GM12872 (cell line): Measurements from ENCODE around the gene MYCBP2.

Source experiments
- TF ChIP-seq, protein P1 (sequence below): IDR thresholded peaks from 3 replicates; pipeline ENCODE4 v1.5.1; 2011; ENCODE audit warnings: low read depth, mild to moderate bottlenecking, low read length, moderate library complexity; ENCODE audit not compliant: insufficient read depth

MYCBP2 gene

DNA sequence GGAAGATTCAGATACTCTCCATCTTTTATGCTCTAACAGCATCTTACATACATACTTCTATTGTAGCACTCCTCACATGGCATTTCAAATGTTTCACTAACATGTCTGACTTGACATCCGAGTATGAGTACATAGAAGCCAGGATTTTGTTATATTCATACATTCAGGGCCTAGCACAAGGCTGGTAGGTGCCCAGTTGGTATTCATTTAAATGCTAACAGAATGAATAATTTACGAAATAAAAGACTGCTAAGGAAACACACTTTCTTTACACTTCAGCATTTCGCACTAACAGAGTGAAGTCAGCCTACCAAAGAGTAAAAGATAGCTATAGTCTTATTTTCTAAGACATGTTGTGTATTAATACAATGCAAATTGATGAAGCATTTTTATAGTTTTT is 232.1 kb downstream of the MYCBP2 start:
- TF ChIP-seq, protein P1, sequence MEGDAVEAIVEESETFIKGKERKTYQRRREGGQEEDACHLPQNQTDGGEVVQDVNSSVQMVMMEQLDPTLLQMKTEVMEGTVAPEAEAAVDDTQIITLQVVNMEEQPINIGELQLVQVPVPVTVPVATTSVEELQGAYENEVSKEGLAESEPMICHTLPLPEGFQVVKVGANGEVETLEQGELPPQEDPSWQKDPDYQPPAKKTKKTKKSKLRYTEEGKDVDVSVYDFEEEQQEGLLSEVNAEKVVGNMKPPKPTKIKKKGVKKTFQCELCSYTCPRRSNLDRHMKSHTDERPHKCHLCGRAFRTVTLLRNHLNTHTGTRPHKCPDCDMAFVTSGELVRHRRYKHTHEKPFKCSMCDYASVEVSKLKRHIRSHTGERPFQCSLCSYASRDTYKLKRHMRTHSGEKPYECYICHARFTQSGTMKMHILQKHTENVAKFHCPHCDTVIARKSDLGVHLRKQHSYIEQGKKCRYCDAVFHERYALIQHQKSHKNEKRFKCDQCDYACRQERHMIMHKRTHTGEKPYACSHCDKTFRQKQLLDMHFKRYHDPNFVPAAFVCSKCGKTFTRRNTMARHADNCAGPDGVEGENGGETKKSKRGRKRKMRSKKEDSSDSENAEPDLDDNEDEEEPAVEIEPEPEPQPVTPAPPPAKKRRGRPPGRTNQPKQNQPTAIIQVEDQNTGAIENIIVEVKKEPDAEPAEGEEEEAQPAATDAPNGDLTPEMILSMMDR, result no peak

DNA sequence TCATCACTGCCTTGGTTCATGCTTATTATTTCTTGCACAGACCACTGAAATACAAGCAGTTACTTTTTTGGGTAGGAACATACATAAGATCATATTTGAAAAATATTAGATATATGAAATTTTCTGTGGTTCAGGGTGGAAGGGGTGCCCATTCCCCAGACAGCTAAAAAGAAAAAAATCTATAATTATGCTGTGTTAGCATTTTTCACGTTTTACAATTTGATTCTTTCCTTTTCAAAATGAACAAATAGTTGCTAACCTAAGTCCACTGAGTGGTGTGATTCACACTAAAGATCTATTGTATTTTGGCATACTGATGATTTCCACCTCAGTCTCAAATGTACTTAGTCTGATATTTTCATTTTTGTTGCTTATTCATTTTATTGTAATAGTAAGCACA is 233.2 kb downstream of the MYCBP2 start:
- TF ChIP-seq, protein P1, result no peak

DNA sequence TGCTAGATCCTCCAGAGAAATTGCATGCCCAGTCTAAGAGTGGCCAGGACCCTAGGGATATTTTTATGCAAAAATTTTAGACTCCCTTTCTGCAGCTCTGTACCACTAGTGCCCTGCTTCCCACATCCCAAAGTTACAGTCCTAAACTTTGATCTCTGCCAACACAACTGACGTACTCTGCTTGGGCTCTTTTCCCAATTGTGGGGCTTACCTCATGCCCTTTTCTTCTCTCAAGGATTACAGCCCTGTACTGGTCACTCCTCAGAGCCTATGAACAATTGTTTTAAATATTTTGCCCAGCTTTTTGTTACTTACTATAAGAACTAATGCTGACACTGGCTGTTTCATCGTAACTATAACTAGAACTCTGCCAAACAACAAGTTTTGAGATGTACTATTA is 242.1 kb downstream of the MYCBP2 start:
- TF ChIP-seq, protein P1, result no peak

DNA sequence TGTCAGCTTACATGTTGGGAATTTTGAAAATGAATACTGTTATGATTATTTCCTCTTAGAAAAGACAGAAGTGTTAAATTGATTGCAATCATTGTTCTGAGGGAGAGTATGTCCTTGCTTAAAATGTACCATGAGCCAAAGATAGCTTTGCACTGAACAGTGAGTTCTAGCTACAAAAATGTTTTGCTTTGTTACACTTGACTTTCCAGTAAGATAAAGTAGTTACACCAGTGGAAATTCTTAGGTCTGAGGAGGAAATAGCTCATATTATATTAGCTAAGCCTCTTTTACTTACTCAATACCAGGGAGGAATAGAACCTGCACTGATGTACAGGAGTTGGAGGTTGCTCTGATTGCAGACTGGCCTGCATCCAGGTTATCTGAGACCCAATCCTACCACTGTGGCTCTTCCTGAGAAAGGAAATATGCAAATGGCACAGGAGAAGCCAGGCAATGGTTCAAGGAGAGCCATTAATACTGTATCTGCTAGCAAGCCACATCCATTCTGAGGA is 246.9 kb downstream of the MYCBP2 start:
- TF ChIP-seq, protein P1, result no peak

DNA sequence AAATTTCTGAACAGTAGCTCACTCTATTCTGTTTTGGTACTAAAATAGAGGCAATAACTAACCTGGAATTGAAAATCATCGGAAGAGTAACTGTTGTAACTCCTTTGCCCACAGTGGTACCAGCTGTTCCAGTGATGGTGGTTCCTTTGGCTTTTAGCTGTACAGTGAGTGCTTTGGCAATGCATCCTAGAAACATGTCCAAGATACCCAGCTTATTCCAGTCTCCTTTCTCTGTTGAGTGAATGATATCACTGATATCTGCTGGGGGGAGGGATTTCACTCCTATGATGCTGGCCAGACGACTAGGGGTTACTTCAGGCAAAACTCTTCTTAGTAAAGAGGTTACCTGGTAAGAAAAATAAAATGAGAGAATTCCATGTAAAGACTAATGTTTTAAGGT is 259.4 kb downstream of the MYCBP2 start:
- TF ChIP-seq, protein P1, result no peak

DNA sequence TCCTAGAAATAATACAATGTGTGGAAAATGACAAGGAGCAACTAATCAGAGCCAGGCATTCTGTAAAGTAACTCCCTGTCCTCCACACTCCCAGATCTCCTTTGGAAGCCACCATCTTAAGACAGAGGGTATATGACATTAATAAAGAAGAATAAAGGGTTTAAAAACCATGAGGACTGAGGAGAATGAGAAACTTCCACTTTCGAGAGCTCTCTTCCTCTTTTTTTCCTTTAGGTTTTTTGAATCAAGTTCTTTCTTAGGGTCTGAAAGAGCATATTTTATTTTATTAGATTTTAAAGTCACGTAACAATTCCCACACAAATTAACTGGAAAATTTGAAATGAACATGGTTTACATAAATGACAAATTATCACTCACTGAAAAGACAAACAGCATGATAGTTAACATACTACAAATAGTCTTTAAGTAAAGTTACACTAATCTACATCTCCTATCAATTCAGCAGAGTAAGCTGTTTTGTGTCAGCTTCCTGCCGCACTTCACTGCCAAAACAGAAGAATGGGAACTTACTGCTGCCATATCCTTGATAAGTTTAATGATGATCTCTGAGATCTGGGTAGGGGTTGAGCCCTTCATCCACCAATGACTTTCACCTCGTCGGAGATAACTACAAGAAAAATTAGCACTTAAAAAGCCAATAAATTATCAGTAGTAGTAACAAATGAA is 261.3 kb downstream of the MYCBP2 start:
- TF ChIP-seq, protein P1, result no peak

DNA sequence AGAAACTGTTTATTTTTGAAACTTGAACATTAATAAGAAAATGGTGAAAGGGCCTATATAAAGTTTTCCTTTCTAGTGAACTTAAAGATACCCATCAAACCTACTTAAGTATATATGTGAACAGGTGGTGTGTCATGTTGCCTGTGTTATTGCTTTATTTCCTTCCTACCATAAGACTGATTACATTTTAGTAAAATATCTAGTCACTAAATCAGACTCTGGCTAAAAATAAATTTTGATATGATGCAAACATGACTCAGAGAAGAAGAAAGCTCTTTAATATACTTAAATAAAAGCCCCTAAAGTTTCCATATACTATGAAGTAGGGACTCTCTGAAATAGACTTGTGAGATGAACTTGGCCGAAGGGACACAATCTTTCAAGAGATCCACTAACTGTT is 264.8 kb downstream of the MYCBP2 start:
- TF ChIP-seq, protein P1, result no peak
